ENCODE data around the gene ZNF823.

GRCh38 chr19:11781295-11782057 lies 42.7 kb upstream of the ZNF823 start:
- TF ChIP-seq CTCF (IDR thresholded peaks at IDR 0.05 in 8 of 11, conservative IDR thresholded peaks at IDR 0.05 in 3 of 11): no peak
- TF ChIP-seq POLR2AphosphoS5 (IDR thresholded peaks at IDR 0.05): no peak

Measured in spleen (tissue), 7 donors.